Measurements from ENCODE around the gene CD28. TPM values are rescaled to one million over a fixed set of nuclear protein-coding genes. Genes with fewer than 3 reads are reported as not detected.

Gene CD28
- total RNA-seq, 6 donors from 2014 or later = under 0.01 to 3.3 (median 1.4) TPM

- Histone ChIP-seq H3K27ac (peak overlapping the region in 3 of 4 donors; percentile 0 to 89 (median 81)), H3K27me3 (no peaks in the 10 kb centered on the region), H3K4me3 (no peak overlapping the region), H3K4me1 (peaks cover 36 to 77% (median 69%) of the 10 kb centered on the region in 4 donors), H3K9me3 (no peaks in the 10 kb centered on the region), H3K36me3 (no peaks in the 10 kb centered on the region)
- WGBS, 2 donors = 87 to 97% methylated on average over 2 of the region's 2 CpGs
- TF ChIP-seq CTCF (IDR thresholded peaks at IDR 0.05) (no peak), POLR2AphosphoS5 (IDR thresholded peaks at IDR 0.05) (no peak), POLR2A (IDR thresholded peaks at IDR 0.05) (no peak), EP300 (IDR thresholded peaks at IDR 0.05) (no peak)
- no peak for ATAC-seq (ENCODE audit: low FRiP score in 2 of 2)
- DNase-seq = no peak
Measured at GRCh38 chr2:203687165-203687564, 19.3 kb upstream of the CD28 start.

DNA sequence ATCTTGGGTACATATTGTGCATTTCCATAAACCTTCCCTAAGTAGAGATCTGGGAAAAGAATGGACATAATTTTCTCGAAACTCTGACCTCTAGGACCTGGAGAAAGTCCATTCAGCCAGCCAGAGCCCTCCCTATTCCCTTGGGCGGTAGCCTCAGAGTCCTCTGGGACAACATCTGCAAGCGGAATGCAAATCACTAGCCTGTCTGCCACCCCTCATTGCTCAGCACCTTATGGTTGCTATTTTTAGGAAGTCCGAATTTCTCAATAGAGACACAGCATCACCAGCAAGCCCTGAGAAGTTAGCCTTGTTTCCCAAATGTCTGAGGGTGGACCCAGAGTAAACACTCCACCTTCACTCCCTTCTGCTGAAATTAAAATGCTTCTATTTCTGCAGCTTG lies 17.6 kb upstream of the CD28 start:
- ATAC-seq (ENCODE audit: low FRiP score in 2 of 2) (peak; percentile 37 to 63), DNase-seq (peak in 1 of 2 donors; percentile 33)
- Histone ChIP-seq H3K4me3 (no peak overlapping the region), H3K27ac (peak overlapping the region in 2 of 4 donors; percentile 28 to 89), H3K27me3 (no peaks in the 10 kb centered on the region), H3K4me1 (peaks cover 33 to 64% (median 59%) of the 10 kb centered on the region in 4 donors), H3K9me3 (no peaks in the 10 kb centered on the region), H3K36me3 (no peaks in the 10 kb centered on the region)
- WGBS, 2 donors = 40 to 48% methylated on average over 4 of the region's 4 CpGs
- TF ChIP-seq CTCF (IDR thresholded peaks at IDR 0.05) (no peak), POLR2A (IDR thresholded peaks at IDR 0.05) (no peak), EP300 (IDR thresholded peaks at IDR 0.05) (peak in 2 of 4 donors; percentile 2 to 46), POLR2AphosphoS5 (IDR thresholded peaks at IDR 0.05) (peak; percentile 51 to 65)

DNA sequence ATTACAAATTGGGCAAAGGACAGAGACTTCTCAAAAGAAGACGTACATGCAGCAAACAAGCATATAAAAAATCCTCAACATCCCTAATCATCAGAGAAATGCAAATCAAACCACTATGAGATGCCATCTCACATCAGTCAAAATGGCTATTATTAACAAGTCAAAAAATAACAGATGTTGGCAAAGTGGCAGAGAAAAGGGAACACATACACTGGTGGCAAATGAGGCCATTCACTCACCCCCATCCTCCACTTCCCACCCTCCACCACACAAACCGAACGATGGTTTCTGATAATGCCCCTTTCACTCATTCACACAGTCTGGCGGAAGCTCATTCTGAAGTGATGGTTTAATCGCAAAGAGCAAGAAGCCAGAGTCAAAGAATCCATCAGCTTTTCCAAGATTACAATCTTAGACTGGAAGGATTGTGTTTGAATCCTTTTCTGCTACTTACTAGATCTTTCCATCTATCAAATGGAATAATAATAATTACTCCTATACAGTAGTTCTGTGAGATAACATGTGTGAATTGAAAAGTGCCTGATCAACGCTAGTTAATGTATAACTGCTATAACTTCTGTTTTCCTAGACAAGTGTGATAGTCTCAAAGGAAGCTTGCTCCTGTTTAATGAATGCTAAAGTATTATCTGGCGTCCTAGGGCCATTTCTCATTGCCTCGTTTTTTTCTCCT lies 16.9 kb upstream of the CD28 start:
- Histone ChIP-seq H3K36me3 (no peaks in the 10 kb centered on the region), H3K4me1 (peaks cover 32 to 61% (median 52%) of the 10 kb centered on the region in 4 donors), H3K9me3 (no peaks in the 10 kb centered on the region), H3K27ac (peak overlapping the region in 3 of 4 donors; percentile 9 to 81 (median 28)), H3K4me3 (no peak overlapping the region), H3K27me3 (no peaks in the 10 kb centered on the region)
- no peak for DNase-seq
- 68 to 72% methylated on average over 8 of the region's 8 CpGs for WGBS, 2 donors
- no peak for ATAC-seq (ENCODE audit: low FRiP score in 2 of 2)
- no peak for TF ChIP-seq EP300 (IDR thresholded peaks at IDR 0.05)
- TF ChIP-seq CTCF (IDR thresholded peaks at IDR 0.05) = no peak
- no peak for TF ChIP-seq POLR2A (IDR thresholded peaks at IDR 0.05)

DNA sequence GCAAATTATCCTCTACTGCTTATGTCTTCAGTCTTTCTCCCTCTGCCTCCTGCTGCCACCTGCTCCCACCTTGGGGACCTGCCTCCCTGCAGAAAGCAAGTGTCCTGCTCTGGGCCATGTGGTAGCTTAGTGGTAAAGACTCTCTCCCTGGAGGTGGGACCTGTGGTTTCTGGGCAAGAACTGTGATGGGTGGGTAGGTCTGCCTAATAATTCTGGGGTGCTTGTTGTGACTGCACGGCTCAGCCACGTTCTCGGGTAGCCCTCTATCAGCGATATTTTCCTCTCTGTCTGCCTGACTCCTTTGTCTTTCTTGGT lies 16.4 kb upstream of the CD28 start:
- DNase-seq (no peak), ATAC-seq (ENCODE audit: low FRiP score in 2 of 2) (no peak)
- H3K36me3 ChIP-seq = no peaks in the 10 kb centered on the region
- H3K27me3 ChIP-seq = no peaks in the 10 kb centered on the region
- 98 to 100% methylated on average over 4 of the region's 4 CpGs for WGBS, 2 donors
- H3K9me3 ChIP-seq = no peaks in the 10 kb centered on the region
- peak overlapping the region; percentile 9 to 81 (median 38) for H3K27ac ChIP-seq
- H3K4me3 ChIP-seq = no peak overlapping the region
- H3K4me1 ChIP-seq = peaks cover 27 to 56% (median 48%) of the 10 kb centered on the region in 4 donors
- TF ChIP-seq POLR2A (IDR thresholded peaks at IDR 0.05) = no peak
- no peak for TF ChIP-seq POLR2AphosphoS5 (IDR thresholded peaks at IDR 0.05)
- no peak for TF ChIP-seq EP300 (IDR thresholded peaks at IDR 0.05)
- no peak for TF ChIP-seq CTCF (IDR thresholded peaks at IDR 0.05)
